DOHH2 (cell line): Measurements from ENCODE around the gene SLFNL1.

Source experiments
- CTCF ChIP-seq: fragments of 200-600 bp; sonication (generic); IDR thresholded peaks from one replicate; pipeline ENCODE4 v1.5.1; 2014; ENCODE audit warnings: antibody characterized with exemption, mild to moderate bottlenecking, low read depth, low read length; ENCODE audit not compliant: poor library complexity, severe bottlenecking
- EZH2phosphoT487 ChIP-seq: fragments of 200-600 bp; sonication (generic); IDR thresholded peaks from 2 replicates; pipeline ENCODE4 v1.6.1; 2017; ENCODE audit warnings: borderline replicate concordance, mild to moderate bottlenecking, antibody characterized with exemption, low read length, moderate library complexity, mixed read lengths

- no peak for TF ChIP-seq CTCF
- TF ChIP-seq EZH2phosphoT487, result no peak
These were observed 14.3 kb downstream of the SLFNL1 start for GRCh38 chr1:41006942-41007865.
